ENCODE results near the gene MAGI2. TPM values are rescaled to one million over a fixed set of nuclear protein-coding genes. Genes with fewer than 3 reads are reported as not detected.

MAGI2 gene
- total and polyA plus RNA-seq, 2 experiments from 2014 or later = 10.4 to 26.4 TPM

DNA sequence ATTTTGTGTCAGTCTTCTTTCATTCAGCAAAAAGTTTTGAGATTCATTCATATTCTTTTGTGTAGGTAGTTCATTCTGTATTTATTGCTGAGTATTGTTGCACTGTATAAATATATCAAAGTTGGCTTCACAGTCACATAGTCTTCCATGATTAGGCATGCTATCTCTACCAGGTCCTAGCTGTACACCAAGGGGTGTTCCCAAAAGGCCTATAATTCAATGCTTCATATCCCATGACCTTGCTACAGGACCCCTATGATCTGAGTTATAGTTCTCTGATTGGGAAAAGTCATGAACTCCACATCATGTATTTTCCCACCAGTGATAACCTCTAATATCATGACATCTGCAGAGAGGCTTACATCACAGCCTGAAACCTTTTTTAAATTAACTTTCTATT lies 47.3 kb upstream of the MAGI2 start:
- no peaks in the 10 kb centered on the region for H4K20me1 ChIP-seq (replicated peaks; ENCODE audit: insufficient read depth)
- H3K27me3 ChIP-seq (ENCODE audit: insufficient read depth) = no peaks in the 10 kb centered on the region
- H3K4me2 ChIP-seq = no peak overlapping the region
- H3K4me3 ChIP-seq = no peak overlapping the region
- TF ChIP-seq CREB1 (CRISPR knock-in tag; IDR thresholded peaks at IDR 0.05; ENCODE audit: low read depth) (no peak), POLR2AphosphoS5 (IDR thresholded peaks at IDR 0.05; ENCODE audit: low read depth) (no peak), ZNF331 (CRISPR knock-in tag; IDR thresholded peaks at IDR 0.05; ENCODE audit: low read depth) (no peak), JUNB (IDR thresholded peaks at IDR 0.05; ENCODE audit: unreplicated experiment) (no peak), EZH2 (IDR thresholded peaks at IDR 0.05; ENCODE audit: low read depth, unreplicated experiment) (no peak), ZNF114 (CRISPR knock-in tag; IDR thresholded peaks at IDR 0.05) (no peak), NANOG (IDR thresholded peaks at IDR 0.05; ENCODE audit: borderline replicate concordance) (no peak)
- TF ChIP-seq, protein P1, sequence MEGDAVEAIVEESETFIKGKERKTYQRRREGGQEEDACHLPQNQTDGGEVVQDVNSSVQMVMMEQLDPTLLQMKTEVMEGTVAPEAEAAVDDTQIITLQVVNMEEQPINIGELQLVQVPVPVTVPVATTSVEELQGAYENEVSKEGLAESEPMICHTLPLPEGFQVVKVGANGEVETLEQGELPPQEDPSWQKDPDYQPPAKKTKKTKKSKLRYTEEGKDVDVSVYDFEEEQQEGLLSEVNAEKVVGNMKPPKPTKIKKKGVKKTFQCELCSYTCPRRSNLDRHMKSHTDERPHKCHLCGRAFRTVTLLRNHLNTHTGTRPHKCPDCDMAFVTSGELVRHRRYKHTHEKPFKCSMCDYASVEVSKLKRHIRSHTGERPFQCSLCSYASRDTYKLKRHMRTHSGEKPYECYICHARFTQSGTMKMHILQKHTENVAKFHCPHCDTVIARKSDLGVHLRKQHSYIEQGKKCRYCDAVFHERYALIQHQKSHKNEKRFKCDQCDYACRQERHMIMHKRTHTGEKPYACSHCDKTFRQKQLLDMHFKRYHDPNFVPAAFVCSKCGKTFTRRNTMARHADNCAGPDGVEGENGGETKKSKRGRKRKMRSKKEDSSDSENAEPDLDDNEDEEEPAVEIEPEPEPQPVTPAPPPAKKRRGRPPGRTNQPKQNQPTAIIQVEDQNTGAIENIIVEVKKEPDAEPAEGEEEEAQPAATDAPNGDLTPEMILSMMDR (conservative IDR thresholded peaks at IDR 0.05; ENCODE audit: low read depth in 2 of 2) = no peak
- TF ChIP-seq, protein P2, sequence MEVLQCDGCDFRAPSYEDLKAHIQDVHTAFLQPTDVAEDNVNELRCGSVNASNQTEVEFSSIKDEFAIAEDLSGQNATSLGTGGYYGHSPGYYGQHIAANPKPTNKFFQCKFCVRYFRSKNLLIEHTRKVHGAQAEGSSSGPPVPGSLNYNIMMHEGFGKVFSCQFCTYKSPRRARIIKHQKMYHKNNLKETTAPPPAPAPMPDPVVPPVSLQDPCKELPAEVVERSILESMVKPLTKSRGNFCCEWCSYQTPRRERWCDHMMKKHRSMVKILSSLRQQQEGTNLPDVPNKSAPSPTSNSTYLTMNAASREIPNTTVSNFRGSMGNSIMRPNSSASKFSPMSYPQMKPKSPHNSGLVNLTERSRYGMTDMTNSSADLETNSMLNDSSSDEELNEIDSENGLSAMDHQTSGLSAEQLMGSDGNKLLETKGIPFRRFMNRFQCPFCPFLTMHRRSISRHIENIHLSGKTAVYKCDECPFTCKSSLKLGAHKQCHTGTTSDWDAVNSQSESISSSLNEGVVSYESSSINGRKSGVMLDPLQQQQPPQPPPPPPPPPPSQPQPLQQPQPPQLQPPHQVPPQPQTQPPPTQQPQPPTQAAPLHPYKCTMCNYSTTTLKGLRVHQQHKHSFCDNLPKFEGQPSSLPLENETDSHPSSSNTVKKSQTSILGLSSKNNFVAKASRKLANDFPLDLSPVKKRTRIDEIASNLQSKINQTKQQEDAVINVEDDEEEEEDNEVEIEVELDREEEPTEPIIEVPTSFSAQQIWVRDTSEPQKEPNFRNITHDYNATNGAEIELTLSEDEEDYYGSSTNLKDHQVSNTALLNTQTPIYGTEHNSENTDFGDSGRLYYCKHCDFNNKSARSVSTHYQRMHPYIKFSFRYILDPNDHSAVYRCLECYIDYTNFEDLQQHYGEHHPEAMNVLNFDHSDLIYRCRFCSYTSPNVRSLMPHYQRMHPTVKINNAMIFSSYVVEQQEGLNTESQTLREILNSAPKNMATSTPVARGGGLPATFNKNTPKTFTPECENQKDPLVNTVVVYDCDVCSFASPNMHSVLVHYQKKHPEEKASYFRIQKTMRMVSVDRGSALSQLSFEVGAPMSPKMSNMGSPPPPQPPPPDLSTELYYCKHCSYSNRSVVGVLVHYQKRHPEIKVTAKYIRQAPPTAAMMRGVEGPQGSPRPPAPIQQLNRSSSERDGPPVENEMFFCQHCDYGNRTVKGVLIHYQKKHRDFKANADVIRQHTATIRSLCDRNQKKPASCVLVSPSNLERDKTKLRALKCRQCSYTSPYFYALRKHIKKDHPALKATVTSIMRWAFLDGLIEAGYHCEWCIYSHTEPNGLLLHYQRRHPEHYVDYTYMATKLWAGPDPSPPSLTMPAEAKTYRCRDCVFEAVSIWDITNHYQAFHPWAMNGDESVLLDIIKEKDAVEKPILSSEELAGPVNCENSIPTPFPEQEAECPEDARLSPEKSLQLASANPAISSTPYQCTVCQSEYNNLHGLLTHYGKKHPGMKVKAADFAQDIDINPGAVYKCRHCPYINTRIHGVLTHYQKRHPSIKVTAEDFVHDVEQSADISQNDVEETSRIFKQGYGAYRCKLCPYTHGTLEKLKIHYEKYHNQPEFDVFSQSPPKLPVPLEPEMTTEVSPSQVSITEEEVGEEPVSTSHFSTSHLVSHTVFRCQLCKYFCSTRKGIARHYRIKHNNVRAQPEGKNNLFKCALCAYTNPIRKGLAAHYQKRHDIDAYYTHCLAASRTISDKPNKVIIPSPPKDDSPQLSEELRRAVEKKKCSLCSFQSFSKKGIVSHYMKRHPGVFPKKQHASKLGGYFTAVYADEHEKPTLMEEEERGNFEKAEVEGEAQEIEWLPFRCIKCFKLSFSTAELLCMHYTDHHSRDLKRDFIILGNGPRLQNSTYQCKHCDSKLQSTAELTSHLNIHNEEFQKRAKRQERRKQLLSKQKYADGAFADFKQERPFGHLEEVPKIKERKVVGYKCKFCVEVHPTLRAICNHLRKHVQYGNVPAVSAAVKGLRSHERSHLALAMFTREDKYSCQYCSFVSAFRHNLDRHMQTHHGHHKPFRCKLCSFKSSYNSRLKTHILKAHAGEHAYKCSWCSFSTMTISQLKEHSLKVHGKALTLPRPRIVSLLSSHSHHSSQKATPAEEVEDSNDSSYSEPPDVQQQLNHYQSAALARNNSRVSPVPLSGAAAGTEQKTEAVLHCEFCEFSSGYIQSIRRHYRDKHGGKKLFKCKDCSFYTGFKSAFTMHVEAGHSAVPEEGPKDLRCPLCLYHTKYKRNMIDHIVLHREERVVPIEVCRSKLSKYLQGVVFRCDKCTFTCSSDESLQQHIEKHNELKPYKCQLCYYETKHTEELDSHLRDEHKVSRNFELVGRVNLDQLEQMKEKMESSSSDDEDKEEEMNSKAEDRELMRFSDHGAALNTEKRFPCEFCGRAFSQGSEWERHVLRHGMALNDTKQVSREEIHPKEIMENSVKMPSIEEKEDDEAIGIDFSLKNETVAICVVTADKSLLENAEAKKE (CRISPR knock-in tag; IDR thresholded peaks at IDR 0.05) = no peak
- H2AFZ ChIP-seq = no peak overlapping the region
- no peaks in the 10 kb centered on the region for H3K79me2 ChIP-seq (replicated peaks; ENCODE audit: insufficient read depth)
- ATAC-seq (no peak), DNase-seq (ENCODE audit: low spot score) (no peak)
- Mint-ChIP-seq H3K27me3 (ENCODE audit: insufficient read depth, low read depth, poor library complexity) (peaks cover 1% of the 10 kb centered on the region), H3K4me1 (peaks cover 7% of the 10 kb centered on the region), H3K27ac (no peak overlapping the region), H3K9me3 (no peaks in the 10 kb centered on the region), H3K36me3 (ENCODE audit: low read depth) (no peaks in the 10 kb centered on the region), H3K4me3 (no peak overlapping the region)
- H3K4me1 ChIP-seq (ENCODE audit: insufficient read depth) = no peaks in the 10 kb centered on the region
- H3F3A ChIP-seq (replicated peaks; ENCODE audit: low read depth) = no peaks in the 10 kb centered on the region
- no peaks in the 10 kb centered on the region for H3K9me2 ChIP-seq (ENCODE audit: insufficient read depth)
- H3K27ac ChIP-seq (ENCODE audit: low read depth) = no peak overlapping the region
- no peaks in the 10 kb centered on the region for H3K36me3 ChIP-seq (ENCODE audit: insufficient read depth)
